ENCODE results near the gene CEP70. TPM values are rescaled to one million over a fixed set of nuclear protein-coding genes. Genes with fewer than 3 reads are reported as not detected.
"Not testable (repeated sequence)": the region's sequence is repeated elsewhere in the genome, so short reads cannot be mapped to it uniquely, and the experiment has no call there.

CEP70 gene
- total and polyA plus RNA-seq, 10 of the 15 experiments (the other 5 are each of a cell fraction or from before 2014, with no cell fraction given): 1.4 to 9.3 (median 2.2) TPM

- POLR2A ChIA-PET; DNase-seq (ENCODE audit: low read depth, low spot score); H3K27me3 ChIP-seq (replicated peaks in 1 of 2; ENCODE audit: control insufficient read depth in 2 of 2, insufficient read depth in 2 of 2, low read length in 1 of 2); H3K36me3 ChIP-seq (ENCODE audit: control insufficient read depth in 2 of 2, insufficient read depth in 2 of 2, low read length in 1 of 2); CTCF ChIA-PET; H2AFZ ChIP-seq (ENCODE audit: control insufficient read depth, low read depth, low read length); H3K4me3 ChIP-seq; in situ Hi-C loops (cut with MboI); H3K27ac ChIP-seq (ENCODE audit: control insufficient read depth, insufficient read depth); H3K79me2 ChIP-seq (ENCODE audit: control insufficient read depth, insufficient read depth, low read length); BruUV-seq (replicated peaks); H3K9me3 ChIP-seq (replicated peaks; ENCODE audit: control insufficient read depth, insufficient read depth, low read length); H4K20me1 ChIP-seq (ENCODE audit: control insufficient read depth, insufficient read depth); H3K4me1 ChIP-seq (ENCODE audit: control insufficient read depth, insufficient read depth, low read length); RAD21 ChIA-PET (ENCODE audit: unreplicated experiment); ATAC-seq; intact Hi-C loops (cut with micrococcal nuclease; ENCODE audit: unreplicated experiment); FAIRE-seq; SMC1A ChIA-PET (ENCODE audit: uncharacterized antibody, unreplicated experiment); H3K4me2 ChIP-seq (ENCODE audit: control insufficient read depth, insufficient read depth); H3K9ac ChIP-seq (ENCODE audit: control insufficient read depth, insufficient read depth, low read length): not testable (repeated sequence)
- 35% methylated on average over 8 of the region's 8 CpGs for WGBS (ENCODE audit: insufficient coverage, insufficient replicate concordance, low lambda C conversion rate, missing lambda C conversion rate)
Measured at GRCh38 chr3:138453940-138454339, 140.1 kb downstream of the CEP70 start.

- Histone ChIP-seq H3K9me3 (replicated peaks; ENCODE audit: control insufficient read depth, insufficient read depth, low read length) (no peaks in the 10 kb centered on the region), H3K36me3 (ENCODE audit: control insufficient read depth in 2 of 2, insufficient read depth in 2 of 2, low read length in 1 of 2) (no peaks in the 10 kb centered on the region), H3K4me1 (ENCODE audit: control insufficient read depth, insufficient read depth, low read length) (no peaks in the 10 kb centered on the region), H3K79me2 (ENCODE audit: control insufficient read depth, insufficient read depth, low read length) (no peaks in the 10 kb centered on the region), H2AFZ (ENCODE audit: control insufficient read depth, low read depth, low read length) (no peak overlapping the region), H3K27ac (ENCODE audit: control insufficient read depth, insufficient read depth) (no peak overlapping the region), H3K4me3 (no peak overlapping the region), H3K4me2 (ENCODE audit: control insufficient read depth, insufficient read depth) (no peak overlapping the region), H4K20me1 (ENCODE audit: control insufficient read depth, insufficient read depth) (no peaks in the 10 kb centered on the region), H3K27me3 (replicated peaks in 1 of 2; ENCODE audit: control insufficient read depth in 2 of 2, insufficient read depth in 2 of 2, low read length in 1 of 2) (no peaks in the 10 kb centered on the region; a peak in 3 of 4 replicates), H3K9ac (ENCODE audit: control insufficient read depth, insufficient read depth, low read length) (no peak overlapping the region)
- in situ Hi-C loops (cut with MboI): no loop called here
- no TSS peak for BruUV-seq (replicated peaks)
- ATAC-seq (no peak), FAIRE-seq (no peak), DNase-seq (ENCODE audit: low read depth, low spot score) (no peak)
- ChIA-PET RAD21 (ENCODE audit: unreplicated experiment) (no interaction called here), CTCF (no interaction called here), POLR2A (no interaction called here), SMC1A (ENCODE audit: uncharacterized antibody, unreplicated experiment) (no interaction called here)
- 2% methylated on average over 6 of the region's 6 CpGs for whole genome bisulfite sequencing (ENCODE audit: insufficient coverage, insufficient replicate concordance, low lambda C conversion rate, missing lambda C conversion rate)
- intact Hi-C loops (cut with micrococcal nuclease; ENCODE audit: unreplicated experiment): no loop called here
- no peak for TF ChIP-seq CEBPZ (IDR thresholded peaks at IDR 0.05; ENCODE audit: low read depth, low read length)
- TF ChIP-seq RELB (IDR thresholded peaks at IDR 0.05; ENCODE audit: low read depth): no peak
- TF ChIP-seq CBX5 (IDR thresholded peaks at IDR 0.05; ENCODE audit: low read depth): no peak
- TF ChIP-seq IRF5 (IDR thresholded peaks at IDR 0.05; ENCODE audit: borderline replicate concordance): no peak
- TF ChIP-seq TBL1XR1 (IDR thresholded peaks at IDR 0.05; ENCODE audit: low read depth, low read length): no peak
- no peak for TF ChIP-seq PRDM15 (CRISPR knock-in tag; IDR thresholded peaks at IDR 0.05)
- TF ChIP-seq TCF12 (IDR thresholded peaks at IDR 0.05; ENCODE audit: low read depth, low read length): no peak
Measured at GRCh38 chr3:138452436-138452835, 141.6 kb downstream of the CEP70 start.

Measured in GM12878 (cell line).